IMR-90 (cell line): Measurements from ENCODE around the gene AHSG. TPM values are rescaled to one million over a fixed set of nuclear protein-coding genes. Genes with fewer than 3 reads are reported as not detected.

Source experiments
- ATAC-seq: fragments of 200-7000 bp; cut with Tn5 transposase; 2 replicates; pipeline ENCODE4 v1.9.1; 2020; ENCODE audit warnings: low read depth, mild to moderate bottlenecking, moderate library complexity
- BruUV-seq: library from RNA; stranded (reverse); fragments of 400-500 nt; replicated peaks from 2 replicates; lab custom pipeline; 2021; lab: Mats Ljungman, UMichigan
- CTCF ChIA-PET: fragments of 300-600 bp; formaldehyde crosslinking; extraction: SDS; loops from one replicate; lab custom pipeline; 2021; ENCODE audit warnings: antibody characterized with exemption; lab: Yijun Ruan, JAX
- POLR2A ChIA-PET: fragments of 300-600 bp; sonication (Branson Sonifier 250); formaldehyde crosslinking; loops from one replicate; lab custom pipeline; 2022; ENCODE audit warnings: antibody characterized with exemption; ENCODE audit not compliant: unreplicated experiment; lab: Charles Lee
- DNase-seq: peaks from one replicate; pipeline ENCODE4 v3.0.0; 2013
- H2AFZ ChIP-seq: replicated peaks from 2 replicates; pipeline ENCODE3; 2013; ENCODE audit warnings: low read length, mild to moderate bottlenecking; ENCODE audit not compliant: poor library complexity
- H2AK5ac ChIP-seq: 2 replicates; pipeline ENCODE4 v1.6.1; 2013; ENCODE audit warnings: low read depth, low read length, inconsistent platforms
- H2AK9ac ChIP-seq: replicated peaks from 2 replicates; pipeline ENCODE3; 2013; ENCODE audit warnings: mild to moderate bottlenecking, low read depth, low read length, moderate library complexity; ENCODE audit not compliant: poor library complexity
- H2BK120ac ChIP-seq: 2 replicates; pipeline ENCODE4 v1.6.1; 2013; ENCODE audit warnings: low read depth, low read length, inconsistent platforms
- H2BK15ac ChIP-seq: 3 replicates; pipeline ENCODE4 v1.6.1; 2013; ENCODE audit warnings: low read depth, low read length, inconsistent platforms
- H2BK20ac ChIP-seq: 2 replicates; pipeline ENCODE4 v1.6.1; 2013; ENCODE audit warnings: low read depth, mild to moderate bottlenecking, inconsistent platforms, low read length, moderate library complexity
- H2BK5ac ChIP-seq: 2 replicates; pipeline ENCODE4 v1.6.1; 2013; ENCODE audit warnings: mild to moderate bottlenecking, low read depth, low read length, inconsistent platforms; ENCODE audit not compliant: poor library complexity, severe bottlenecking
- H3K14ac ChIP-seq: replicated peaks from 2 replicates; pipeline ENCODE4 v1.6.1; 2013; ENCODE audit warnings: low read depth, low read length, inconsistent platforms
- H3K18ac ChIP-seq: 2 replicates; pipeline ENCODE4 v1.6.1; 2013; ENCODE audit warnings: low read depth, low read length, control low read depth
- H3K23ac ChIP-seq: 2 replicates; pipeline ENCODE4 v1.6.1; 2013; ENCODE audit warnings: low read depth, low read length, inconsistent platforms
- H3K27ac ChIP-seq: 2 replicates; pipeline ENCODE4 v1.5.1; 2013; ENCODE audit warnings: mild to moderate bottlenecking, control low read depth, low read length; ENCODE audit not compliant: insufficient read depth
- H3K27me3 ChIP-seq: 2 replicates; pipeline ENCODE4 v1.6.1; 2013; ENCODE audit warnings: low read length; ENCODE audit not compliant: control insufficient read depth, insufficient read depth
- H3K36me3 ChIP-seq: 2 replicates; pipeline ENCODE4 v1.6.1; 2013; ENCODE audit warnings: low read length, mixed read lengths; ENCODE audit not compliant: control insufficient read depth, insufficient read depth
- H3K4ac ChIP-seq: 2 replicates; pipeline ENCODE4 v1.6.1; 2013; ENCODE audit warnings: low read depth, low read length, inconsistent platforms
- H3K4me1 ChIP-seq: 2 replicates; pipeline ENCODE4 v1.6.1; 2013; ENCODE audit warnings: low read length, mixed read lengths; ENCODE audit not compliant: control insufficient read depth, insufficient read depth
- H3K4me2 ChIP-seq: 2 replicates; pipeline ENCODE4 v1.6.1; 2013; ENCODE audit warnings: low read depth, mild to moderate bottlenecking, control low read depth, low read length, moderate library complexity
- H3K4me3 ChIP-seq: 2 replicates; pipeline ENCODE4 v1.5.1; 2013; ENCODE audit warnings: low read depth, mild to moderate bottlenecking, control low read depth, low read length, moderate library complexity; ENCODE audit not compliant: insufficient read depth
- H3K56ac ChIP-seq: 2 replicates; pipeline ENCODE4 v1.6.1; 2013; ENCODE audit warnings: low read length, inconsistent platforms; ENCODE audit not compliant: insufficient read depth; ENCODE audit errors: extremely low read depth
- H3K79me1 ChIP-seq, 2 experiments: 2 replicates each; pipeline ENCODE4 v1.6.1; 2013; ENCODE audit warnings: low read length in 2 of 2, inconsistent platforms in 1 of 2, low read depth in 1 of 2
- H3K9ac ChIP-seq: 2 replicates; pipeline ENCODE4 v1.6.1; 2013; ENCODE audit warnings: low read depth, low read length, control low read depth
- H3K9me1 ChIP-seq: 2 replicates; pipeline ENCODE4 v1.6.1; 2013; ENCODE audit warnings: low read length, inconsistent platforms; ENCODE audit not compliant: insufficient read depth
- H3K9me3 ChIP-seq: 2 replicates; pipeline ENCODE4 v1.6.1; 2013; ENCODE audit warnings: low read length; ENCODE audit not compliant: control insufficient read depth, insufficient read depth
- H4K20me1 ChIP-seq: 2 replicates; pipeline ENCODE4 v1.6.1; 2013; ENCODE audit warnings: low read length, inconsistent platforms; ENCODE audit not compliant: insufficient read depth
- H4K5ac ChIP-seq: 2 replicates; pipeline ENCODE4 v1.6.1; 2013; ENCODE audit warnings: mild to moderate bottlenecking, low read depth, low read length, control low read depth
- H4K8ac ChIP-seq, 2 experiments: 2 replicates each; pipeline ENCODE4 v1.6.1; 2013; ENCODE audit warnings: low read depth in 2 of 2, low read length in 2 of 2, control low read depth in 1 of 2, inconsistent platforms in 1 of 2
- H4K91ac ChIP-seq: 2 replicates; pipeline ENCODE4 v1.6.1; 2013; ENCODE audit warnings: low read depth, low read length, inconsistent platforms; ENCODE audit not compliant: insufficient read depth
- MAFK ChIP-seq: IDR thresholded peaks from 2 replicates; pipeline ENCODE4 v1.6.1; 2012; ENCODE audit warnings: low read depth, low read length, improper control_type of control experiment
- MAZ ChIP-seq: IDR thresholded peaks from 2 replicates; pipeline ENCODE4 v1.6.1; 2012; ENCODE audit warnings: low read depth, mild to moderate bottlenecking, low read length, improper control_type of control experiment, moderate library complexity, borderline replicate concordance
- POLR2A ChIP-seq: IDR thresholded peaks from 2 replicates; pipeline ENCODE4 v1.6.1; 2012; ENCODE audit warnings: mild to moderate bottlenecking, low read depth, low read length
- RAD21 ChIP-seq: IDR thresholded peaks from 2 replicates; pipeline ENCODE4 v1.6.1; 2012; ENCODE audit warnings: low read length, improper control_type of control experiment
- RCOR1 ChIP-seq: IDR thresholded peaks from 2 replicates; pipeline ENCODE4 v1.6.1; 2012; ENCODE audit warnings: mild to moderate bottlenecking, low read length, improper control_type of control experiment; ENCODE audit not compliant: insufficient replicate concordance
- RFX5 ChIP-seq: IDR thresholded peaks from 2 replicates; pipeline ENCODE4 v1.8.0; 2012; ENCODE audit warnings: low read depth, mild to moderate bottlenecking, low read length, moderate library complexity
- dilution Hi-C: fragments of 300-500 bp; cut with HindIII; formaldehyde crosslinking; loops from one replicate; pipeline ENCODE4 v1.14.3; 2018; ENCODE audit warnings: low sequenced_read_pairs; ENCODE audit not compliant: unreplicated experiment
- in situ Hi-C: fragments of 300-500 bp; cut with MboI; formaldehyde crosslinking; loops from 3 replicates; pipeline ENCODE4 v1.14.3; 2019; ENCODE audit warnings: low sequenced_read_pairs, inconsistent platforms, mixed read lengths
- intact Hi-C: fragments of 100-400 bp; cut with micrococcal nuclease; formaldehyde crosslinking; loops from 2 replicates; pipeline ENCODE4 v1.10.0; 2022
- polyA plus RNA-seq, 3 experiments: library from polyadenylated mRNA; depleted of rRNA; stranded (reverse); fragments of >200 nt; gene quantifications; 2 replicates each; pipeline ENCODE4 v1.2.3, GENCODE V29; 2012; ENCODE audit warnings: low replicate concordance in 1 of 3
- total RNA-seq: library from RNA; depleted of rRNA; stranded (reverse); fragments of >200 nt; gene quantifications from 2 replicates; pipeline ENCODE4 v1.2.3, GENCODE V29; 2012
- TF ChIP-seq, protein P1 (sequence below): fragments of 150-350 bp; IDR thresholded peaks from 2 replicates; pipeline ENCODE4 v1.6.1; 2017; ENCODE audit warnings: mild to moderate bottlenecking, antibody characterized with exemption, low read length, low read depth

AHSG gene
- total and polyA plus RNA-seq, 2 of the 4 experiments (the other 2 are of a cell fraction), result not detected

DNA sequence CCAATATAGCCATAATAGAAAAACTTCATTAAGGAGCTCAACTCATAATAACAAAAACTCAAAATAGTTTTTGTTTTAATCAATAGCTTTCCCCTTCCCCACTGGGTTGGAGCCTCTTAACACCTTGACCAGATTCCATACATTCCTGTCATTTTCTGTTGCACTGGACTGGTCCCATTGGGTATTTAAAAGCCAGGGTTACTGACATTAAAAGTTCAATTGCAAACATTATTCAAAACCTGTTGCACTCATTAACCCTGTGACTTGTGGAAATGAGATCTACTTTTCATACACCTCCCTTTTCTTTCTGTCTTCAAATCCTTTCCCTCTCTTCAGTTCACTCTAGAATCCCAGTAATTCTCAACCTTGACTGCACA is 51.2 kb downstream of the AHSG start:
- intact Hi-C loops, result no loop called here
- POLR2A ChIA-PET, result no interaction called here
- no peak overlapping the region for H3K27ac ChIP-seq
- no peak for TF ChIP-seq MAZ
- TF ChIP-seq POLR2A, result no peak
- TF ChIP-seq RFX5, result no peak
- TF ChIP-seq RCOR1, result no peak
- no peak for TF ChIP-seq RAD21
- TF ChIP-seq, protein P1, sequence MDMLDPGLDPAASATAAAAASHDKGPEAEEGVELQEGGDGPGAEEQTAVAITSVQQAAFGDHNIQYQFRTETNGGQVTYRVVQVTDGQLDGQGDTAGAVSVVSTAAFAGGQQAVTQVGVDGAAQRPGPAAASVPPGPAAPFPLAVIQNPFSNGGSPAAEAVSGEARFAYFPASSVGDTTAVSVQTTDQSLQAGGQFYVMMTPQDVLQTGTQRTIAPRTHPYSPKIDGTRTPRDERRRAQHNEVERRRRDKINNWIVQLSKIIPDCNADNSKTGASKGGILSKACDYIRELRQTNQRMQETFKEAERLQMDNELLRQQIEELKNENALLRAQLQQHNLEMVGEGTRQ, result no peak
- no peak for TF ChIP-seq MAFK
- H3K4me1 ChIP-seq, result no peaks in the 10 kb centered on the region
- no peak overlapping the region for H2AFZ ChIP-seq
- H2AK5ac ChIP-seq, result no peak overlapping the region
- no peaks in the 10 kb centered on the region for H3K79me1 ChIP-seq
- no peak overlapping the region for H4K5ac ChIP-seq
- no peaks in the 10 kb centered on the region for H4K20me1 ChIP-seq
- no TSS peak for BruUV-seq
- no peak overlapping the region for H3K9ac ChIP-seq
- no peak overlapping the region for H3K18ac ChIP-seq
- in situ Hi-C loops, result no loop called here
- no peak overlapping the region for H2BK5ac ChIP-seq
- no peak overlapping the region for H3K4me3 ChIP-seq
- H3K23ac ChIP-seq, result no peak overlapping the region
- H2BK20ac ChIP-seq, result no peak overlapping the region
- ATAC-seq (no peak), DNase-seq (no peak)
- no peak overlapping the region for H3K4me2 ChIP-seq
- no peak overlapping the region for H2BK120ac ChIP-seq
- CTCF ChIA-PET, result no interaction called here
- H3K14ac ChIP-seq, result no peak overlapping the region
- H4K8ac ChIP-seq, result no peak overlapping the region
- H3K4ac ChIP-seq, result no peak overlapping the region
- H3K27me3 ChIP-seq, result peaks cover 16% of the 10 kb centered on the region
- dilution Hi-C loops, result no loop called here
- H3K9me1 ChIP-seq, result no peaks in the 10 kb centered on the region
- no peaks in the 10 kb centered on the region for H3K36me3 ChIP-seq
- H3K9me3 ChIP-seq, result no peaks in the 10 kb centered on the region
- no peak overlapping the region for H3K56ac ChIP-seq
- H2AK9ac ChIP-seq, result no peak overlapping the region
- H2BK15ac ChIP-seq, result no peak overlapping the region
- H4K91ac ChIP-seq, result no peak overlapping the region
